PC-9 (cell line): ENCODE results near the gene RNF151. TPM values are rescaled to one million over a fixed set of nuclear protein-coding genes. Genes with fewer than 3 reads are reported as not detected.
A peak's percentile ranks its signal among the peaks of the same experiment; 100 is the strongest.

Source experiments
- BruUV-seq: library from RNA; stranded (reverse); fragments of 400-500 nt; replicated peaks from 2 replicates; lab custom pipeline; 2021; lab: Mats Ljungman, UMichigan
- CTCF ChIA-PET: fragments of 300-600 bp; sonication (Branson Sonifier 250); formaldehyde crosslinking; loops from one replicate; lab custom pipeline; 2022; ENCODE audit warnings: antibody characterized with exemption; lab: Charles Lee
- POLR2A ChIA-PET: fragments of 300-600 bp; sonication (Branson Sonifier 250); formaldehyde crosslinking; loops from one replicate; lab custom pipeline; 2022; ENCODE audit warnings: antibody characterized with exemption; ENCODE audit not compliant: unreplicated experiment; lab: Charles Lee
- DNase-seq, 2 experiments: peaks; one replicate each; pipeline versions ENCODE4 v3.0.0 to v3.0.0-alpha.2; 2015 to 2022; ENCODE audit warnings: mixed read lengths in 1 of 2
- H2AFZ ChIP-seq: fragments of 200-600 bp; sonication (generic); 2 replicates; pipeline ENCODE4 v1.8.1; 2017; ENCODE audit warnings: antibody characterized with exemption
- H3F3A ChIP-seq: fragments of 200-600 bp; sonication (generic); 2 replicates; pipeline ENCODE4 v1.8.1; 2017; ENCODE audit warnings: antibody characterized with exemption, mild to moderate bottlenecking, low read depth; ENCODE audit not compliant: insufficient read depth
- H3K27ac ChIP-seq: fragments of 200-600 bp; sonication (generic); 2 replicates; pipeline ENCODE4 v1.6.1; 2016; ENCODE audit warnings: mixed run types
- H3K27me3 ChIP-seq: fragments of 200-600 bp; sonication (generic); 2 replicates; pipeline ENCODE4 v1.6.1; 2016; ENCODE audit warnings: low read depth, mixed run types; ENCODE audit not compliant: insufficient read depth
- H3K36me3 ChIP-seq: fragments of 200-600 bp; sonication (generic); 2 replicates; pipeline ENCODE4 v1.6.1; 2016; ENCODE audit warnings: low read depth, mixed run types
- H3K4me1 ChIP-seq: fragments of 200-600 bp; sonication (generic); replicated peaks from 2 replicates; pipeline ENCODE4 v1.6.1; 2016; ENCODE audit warnings: mixed run types; ENCODE audit not compliant: insufficient read depth
- H3K4me2 ChIP-seq: fragments of 200-600 bp; sonication (generic); 2 replicates; pipeline ENCODE4 v1.6.1; 2017; ENCODE audit warnings: mixed run types
- H3K4me3 ChIP-seq: fragments of 200-600 bp; sonication (generic); 2 replicates; pipeline ENCODE4 v1.6.1; 2016; ENCODE audit warnings: mixed run types
- H3K79me2 ChIP-seq: fragments of 200-600 bp; sonication (generic); 2 replicates; pipeline ENCODE4 v1.6.1; 2017; ENCODE audit warnings: low read depth, mixed run types
- H3K9me2 ChIP-seq: fragments of 200-600 bp; sonication (generic); 2 replicates; pipeline ENCODE4 v1.8.1; 2017; ENCODE audit warnings: mild to moderate bottlenecking; ENCODE audit not compliant: insufficient read depth
- H3K9me3 ChIP-seq: fragments of 200-600 bp; sonication (generic); 2 replicates; pipeline ENCODE4 v1.8.1; 2016; ENCODE audit warnings: low read depth; ENCODE audit not compliant: insufficient read depth
- H4K20me1 ChIP-seq: fragments of 200-600 bp; sonication (generic); 2 replicates; pipeline ENCODE4 v1.8.1; 2017; ENCODE audit not compliant: insufficient read depth
- EZH2 ChIP-seq: fragments of 200-600 bp; sonication (generic); IDR thresholded peaks from 2 replicates; pipeline ENCODE4 v1.8.0; 2017; ENCODE audit warnings: antibody characterized with exemption, low read depth
- intact Hi-C: fragments of 100-400 bp; cut with micrococcal nuclease; formaldehyde crosslinking; loops from one replicate; pipeline ENCODE4 v1.10.0; 2022; ENCODE audit not compliant: unreplicated experiment
- total RNA-seq: library from RNA; stranded (reverse); gene quantifications from 2 replicates; pipeline ENCODE4 v1.2.3, GENCODE V29; 2021
- TF ChIP-seq, protein P1 (sequence below): fragments of 200-600 bp; sonication (generic); conservative IDR thresholded peaks from 2 replicates; pipeline ENCODE4 v1.6.1; 2017; ENCODE audit warnings: mixed run types, antibody characterized with exemption, mild to moderate bottlenecking, moderate library complexity

The RNF151 gene
- total RNA-seq, 1 experiment from 2014 or later: not detected

DNA sequence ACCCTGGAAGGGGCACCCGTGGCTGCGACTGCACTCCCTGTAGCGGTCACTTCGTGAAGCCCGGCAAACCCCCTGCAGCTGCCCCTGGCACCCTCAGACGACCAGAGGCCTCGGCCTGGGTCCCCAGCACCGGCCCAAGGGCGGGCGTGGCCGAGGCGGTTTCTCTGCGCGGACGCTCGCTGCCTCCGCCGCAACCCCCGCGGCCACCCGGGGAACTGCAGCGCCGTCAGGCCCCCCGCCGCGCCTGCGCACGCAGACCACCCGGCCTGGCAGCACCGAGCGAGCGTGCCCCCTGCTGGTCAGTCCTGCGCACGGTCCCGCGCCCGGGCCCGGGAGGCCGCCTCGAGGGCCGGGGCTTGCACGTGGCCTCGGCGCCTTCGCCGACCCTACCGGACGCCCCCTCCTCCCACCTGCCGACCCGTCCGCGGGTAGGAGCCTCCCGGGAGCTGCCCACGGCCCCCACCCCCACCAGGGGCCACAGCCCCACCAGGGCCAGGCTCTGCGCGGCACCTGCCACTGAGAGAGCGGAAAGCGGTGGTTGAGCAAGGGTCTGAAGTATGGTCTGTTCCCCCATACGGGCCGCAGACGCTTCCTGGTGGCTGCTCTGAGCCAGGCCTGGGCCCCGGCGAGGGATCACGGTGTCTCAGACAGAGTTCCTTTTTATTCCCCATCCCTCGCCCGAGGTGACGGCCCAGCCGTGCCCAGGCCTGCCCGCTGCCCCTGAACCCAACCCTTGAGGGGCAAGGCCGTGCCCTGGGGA, 36.9 kb upstream of the RNF151 start:
- ChIA-PET CTCF (interaction anchor here (0.5 to 1.0 kb wide), 8 partner anchors 26 to 225 kb away, joined by 3 to 8 read pairs (median 4); partner anchors contain the start of gene TRAF7), POLR2A (interaction anchor here (0.6 kb wide), 1 partner anchor 28 kb away, joined by 9 read pairs; no protein-coding TSS in a partner anchor)
- Histone ChIP-seq H3K4me3 (peak overlapping the region; percentile 67), H3K36me3 (no peaks in the 10 kb centered on the region), H3F3A (no peaks in the 10 kb centered on the region; the same call in 1 of the 2 replicates), H3K4me2 (peak overlapping the region; percentile 66), H3K9me3 (no peaks in the 10 kb centered on the region), H3K9me2 (no peaks in the 10 kb centered on the region), H4K20me1 (no peaks in the 10 kb centered on the region), H3K79me2 (no peaks in the 10 kb centered on the region), H3K27me3 (no peaks in the 10 kb centered on the region), H3K4me1 (peaks cover under 1% of the 10 kb centered on the region; the same call in 1 of the 2 replicates), H3K27ac (no peak overlapping the region), H2AFZ (peak overlapping the region; percentile 94)
- intact Hi-C loops: loop anchor here (1.0 to 2.0 kb wide), 2 partner anchors 59 to 63 kb away; no protein-coding TSS in a partner anchor
- TF ChIP-seq EZH2: no peak
- TF ChIP-seq, protein P1, sequence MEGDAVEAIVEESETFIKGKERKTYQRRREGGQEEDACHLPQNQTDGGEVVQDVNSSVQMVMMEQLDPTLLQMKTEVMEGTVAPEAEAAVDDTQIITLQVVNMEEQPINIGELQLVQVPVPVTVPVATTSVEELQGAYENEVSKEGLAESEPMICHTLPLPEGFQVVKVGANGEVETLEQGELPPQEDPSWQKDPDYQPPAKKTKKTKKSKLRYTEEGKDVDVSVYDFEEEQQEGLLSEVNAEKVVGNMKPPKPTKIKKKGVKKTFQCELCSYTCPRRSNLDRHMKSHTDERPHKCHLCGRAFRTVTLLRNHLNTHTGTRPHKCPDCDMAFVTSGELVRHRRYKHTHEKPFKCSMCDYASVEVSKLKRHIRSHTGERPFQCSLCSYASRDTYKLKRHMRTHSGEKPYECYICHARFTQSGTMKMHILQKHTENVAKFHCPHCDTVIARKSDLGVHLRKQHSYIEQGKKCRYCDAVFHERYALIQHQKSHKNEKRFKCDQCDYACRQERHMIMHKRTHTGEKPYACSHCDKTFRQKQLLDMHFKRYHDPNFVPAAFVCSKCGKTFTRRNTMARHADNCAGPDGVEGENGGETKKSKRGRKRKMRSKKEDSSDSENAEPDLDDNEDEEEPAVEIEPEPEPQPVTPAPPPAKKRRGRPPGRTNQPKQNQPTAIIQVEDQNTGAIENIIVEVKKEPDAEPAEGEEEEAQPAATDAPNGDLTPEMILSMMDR: peak; percentile 87; the same call in 1 of the 2 replicates
- BruUV-seq: no TSS peak
- DNase-seq: peak; percentile 50 to 94

DNA sequence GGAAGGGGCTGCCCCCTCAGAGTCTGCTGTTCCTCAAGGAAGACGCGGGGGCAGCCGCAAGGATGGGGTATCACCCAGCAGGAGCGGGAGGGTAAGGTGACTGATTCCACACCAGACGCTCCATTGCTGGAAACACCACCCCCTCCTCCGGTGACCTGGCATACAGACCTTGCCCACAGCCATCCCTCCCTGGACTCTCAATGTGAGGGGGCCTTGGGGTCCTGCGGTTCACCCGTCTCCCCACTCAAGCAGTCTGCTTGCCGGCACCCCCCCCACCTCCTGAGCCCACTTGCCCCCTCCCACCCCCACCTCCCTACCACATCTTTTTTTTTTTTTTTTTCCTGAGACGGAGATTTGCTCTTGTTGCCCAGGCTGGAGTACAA, 36.3 kb upstream of the RNF151 start:
- H4K20me1 ChIP-seq: no peaks in the 10 kb centered on the region
- no peaks in the 10 kb centered on the region for H3K79me2 ChIP-seq
- BruUV-seq: no TSS peak
- no peaks in the 10 kb centered on the region for H3K9me3 ChIP-seq
- no peaks in the 10 kb centered on the region for H3K36me3 ChIP-seq
- intact Hi-C loops: no loop called here
- no peak for TF ChIP-seq EZH2
- TF ChIP-seq, protein P1: no peak
- no peaks in the 10 kb centered on the region for H3K9me2 ChIP-seq
- no peak for DNase-seq
- no peak overlapping the region for H3K4me3 ChIP-seq
- H3F3A ChIP-seq: peaks cover 6% of the 10 kb centered on the region; the same call in 1 of the 2 replicates
- ChIA-PET CTCF (interaction anchor here (0.6 kb wide), 1 partner anchor 224 kb away, joined by 3 read pairs; no protein-coding TSS in a partner anchor), POLR2A (no interaction called here)
- no peak overlapping the region for H3K4me2 ChIP-seq
- H3K27me3 ChIP-seq: no peaks in the 10 kb centered on the region
- H3K4me1 ChIP-seq: peaks cover 7% of the 10 kb centered on the region
- H3K27ac ChIP-seq: no peak overlapping the region
- peak overlapping the region; percentile 87; the same call in 1 of the 2 replicates for H2AFZ ChIP-seq

DNA sequence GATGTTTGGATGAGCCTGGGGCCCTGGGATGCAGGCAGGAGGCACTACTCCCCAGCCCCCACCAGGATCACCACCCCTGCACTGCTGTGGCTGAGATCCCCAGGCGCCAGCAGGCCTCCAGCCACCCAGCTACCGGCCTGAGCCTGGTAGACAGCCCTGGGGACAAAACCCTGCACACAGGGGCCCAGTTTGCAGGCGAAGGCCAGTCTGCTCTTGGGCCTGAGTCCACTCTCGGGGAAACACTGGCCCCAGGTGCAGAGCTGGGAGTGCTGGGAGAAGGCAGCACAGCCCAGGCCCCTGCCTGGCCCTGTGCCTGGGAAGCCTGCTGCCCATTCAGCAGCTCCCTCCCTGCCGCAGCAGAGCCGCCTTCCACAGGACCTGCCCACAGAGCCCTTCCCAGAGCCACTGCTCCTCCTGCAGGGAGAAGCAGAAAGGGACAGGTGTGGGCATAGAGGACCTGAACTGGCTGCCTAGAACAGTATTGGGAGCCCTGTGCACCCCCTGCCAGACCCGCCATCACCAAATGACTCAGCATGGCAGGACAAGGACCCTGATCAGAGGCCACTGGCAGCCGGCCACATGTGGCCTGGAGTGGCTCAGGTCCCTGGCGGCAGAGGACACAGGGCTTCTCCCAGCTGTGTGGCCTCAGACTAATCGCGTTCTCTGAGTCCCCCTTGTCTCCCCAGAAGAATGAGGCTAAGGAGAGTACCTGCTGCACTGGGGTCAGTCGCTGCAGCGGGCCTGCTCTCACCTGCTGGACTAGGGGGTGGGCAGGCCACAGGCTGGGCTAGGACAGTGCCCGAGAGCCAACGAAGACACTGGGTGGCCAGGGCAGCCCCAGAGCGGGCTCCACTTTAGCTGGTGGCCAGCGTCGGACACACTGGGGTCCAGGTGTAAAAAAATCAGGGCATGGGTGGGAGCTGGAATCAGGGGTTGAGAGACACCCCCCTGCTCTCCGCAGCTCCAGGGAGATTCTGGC, 34.3 kb upstream of the RNF151 start:
- POLR2A ChIA-PET: interaction anchor here (0.6 kb wide), 1 partner anchor 89 kb away, joined by 20 read pairs; no protein-coding TSS in a partner anchor
- no peaks in the 10 kb centered on the region for H4K20me1 ChIP-seq
- no TSS peak for BruUV-seq
- DNase-seq: peak in 1 of 2 experiments; percentile 68
- peaks cover 15% of the 10 kb centered on the region for H3K4me1 ChIP-seq
- no peak overlapping the region for H3K27ac ChIP-seq
- intact Hi-C loops: no loop called here
- H3K9me3 ChIP-seq: no peaks in the 10 kb centered on the region
- peaks cover 20% of the 10 kb centered on the region for H3F3A ChIP-seq
- H3K27me3 ChIP-seq: no peaks in the 10 kb centered on the region
- no peak overlapping the region for H2AFZ ChIP-seq
- H3K9me2 ChIP-seq: no peaks in the 10 kb centered on the region
- H3K36me3 ChIP-seq: no peaks in the 10 kb centered on the region
- TF ChIP-seq, protein P1: no peak; the same call in 1 of the 2 replicates
- TF ChIP-seq EZH2: no peak
- no peaks in the 10 kb centered on the region for H3K79me2 ChIP-seq
- CTCF ChIA-PET: no interaction called here
- H3K4me3 ChIP-seq: no peak overlapping the region
- no peak overlapping the region for H3K4me2 ChIP-seq
